Keratinocyte (primary cell): ENCODE results near the gene SLC6A5.

Experiments used
- CTCF ChIP-seq, 3 experiments: IDR thresholded peaks in 1 of 3; conservative IDR thresholded peaks in 1 of 3; optimal IDR thresholded peaks in 1 of 3; 2 replicates in 2 of 3; 3 replicates in 1 of 3; pipeline versions ENCODE3 to v1.5.1; 2011; ENCODE audit warnings: low read length in 3 of 3, mild to moderate bottlenecking in 3 of 3, moderate library complexity in 2 of 3, control low read depth in 1 of 3, inconsistent platforms in 1 of 3; ENCODE audit not compliant: insufficient read depth in 2 of 3; ENCODE audit errors: extremely low read depth in 1 of 3
- EZH2 ChIP-seq: IDR thresholded peaks from one replicate; pipeline ENCODE4 v1.6.1; 2012; ENCODE audit warnings: inconsistent platforms, mild to moderate bottlenecking, low read length, moderate library complexity

- peak in 2 of 3 experiments; percentile 18 to 45 for TF ChIP-seq CTCF (optimal IDR thresholded peaks at IDR 0.05 in 1 of 3, IDR thresholded peaks at IDR 0.05 in 1 of 3, conservative IDR thresholded peaks at IDR 0.05 in 1 of 3; ENCODE audit: extremely low read depth in 1 of 3, insufficient read depth in 2 of 3, low read length in 3 of 3)
- no peak for TF ChIP-seq EZH2
These were observed 72.6 kb downstream of the SLC6A5 start for GRCh38 chr11:20671856-20672546.
